ENCODE results near the gene DCAF12.
"Not testable (repeated sequence)": the region's sequence is repeated elsewhere in the genome, so short reads cannot be mapped to it uniquely, and the experiment has no call there.

The DCAF12 gene

GRCh38 chr9:34126207-34127034, at the start of gene DCAF12:
DCAF12 (minus strand) TSS chr9:34126698; CDS start chr9:34126431, 267 bp downstream.
- DNase-seq (ENCODE audit: low spot score), result peak; percentile 98

- no peak for DNase-seq (ENCODE audit: low spot score)
Measured at GRCh38 chr9:34176089-34176488, 49.6 kb upstream of the DCAF12 start.

- DNase-seq (ENCODE audit: low spot score), result no peak
Measured at GRCh38 chr9:34171753-34172535, 45.4 kb upstream of the DCAF12 start.

GRCh38 chr9:34170237-34170991, 43.9 kb upstream of the DCAF12 start:
- DNase-seq (ENCODE audit: low spot score), result no peak

- DNase-seq (ENCODE audit: low spot score), result no peak
Measured at GRCh38 chr9:34169125-34169524, 42.6 kb upstream of the DCAF12 start.

- no peak for DNase-seq (ENCODE audit: low spot score)
Measured at GRCh38 chr9:34163434-34163833, 36.9 kb upstream of the DCAF12 start.

- peak; percentile 64 for DNase-seq (ENCODE audit: low spot score)
Measured at GRCh38 chr9:34158362-34158869, 31.9 kb upstream of the DCAF12 start.

- DNase-seq (ENCODE audit: low spot score), result no peak
Measured at GRCh38 chr9:34157898-34158297, 31.4 kb upstream of the DCAF12 start.

- DNase-seq (ENCODE audit: low spot score), result no peak
Measured at GRCh38 chr9:34157318-34157717, 30.8 kb upstream of the DCAF12 start.

GRCh38 chr9:34154057-34154456, 27.6 kb upstream of the DCAF12 start:
- no peak for DNase-seq (ENCODE audit: low spot score)

GRCh38 chr9:34151398-34151797, 24.9 kb upstream of the DCAF12 start:
- DNase-seq (ENCODE audit: low spot score), result no peak

- DNase-seq (ENCODE audit: low spot score), result no peak
Measured at GRCh38 chr9:34145165-34145564, 18.7 kb upstream of the DCAF12 start.

GRCh38 chr9:34143116-34143515, 16.6 kb upstream of the DCAF12 start:
- no peak for DNase-seq (ENCODE audit: low spot score)

- DNase-seq (ENCODE audit: low spot score), result no peak
Measured at GRCh38 chr9:34140853-34141252, 14.4 kb upstream of the DCAF12 start.

GRCh38 chr9:34139477-34140146, 13.1 kb upstream of the DCAF12 start:
- peak; percentile 90 for DNase-seq (ENCODE audit: low spot score)

- DNase-seq (ENCODE audit: low spot score), result not testable (repeated sequence)
Measured at GRCh38 chr9:34138644-34139043, 12.1 kb upstream of the DCAF12 start.

- no peak for DNase-seq (ENCODE audit: low spot score)
Measured at GRCh38 chr9:34134521-34134920, 8.0 kb upstream of the DCAF12 start.

GRCh38 chr9:34133436-34133949, 7.0 kb upstream of the DCAF12 start:
- DNase-seq (ENCODE audit: low spot score), result no peak

- DNase-seq (ENCODE audit: low spot score), result no peak
Measured at GRCh38 chr9:34131571-34131970, 5.1 kb upstream of the DCAF12 start.

- DNase-seq (ENCODE audit: low spot score), result no peak
Measured at GRCh38 chr9:34127035-34127948, 794 bp upstream of the DCAF12 start.
